ENCODE results near the gene RYR2. TPM values are rescaled to one million over a fixed set of nuclear protein-coding genes. Genes with fewer than 3 reads are reported as not detected.
A peak's percentile ranks its signal among the peaks of the same experiment; 100 is the strongest.

Gene RYR2
- total RNA-seq, 6 experiments from 2014 or later: 0.05 to 0.17 TPM; not detected in 4

- Mint-ChIP-seq H3K9me3 (peaks cover 4% of the 10 kb centered on the region; the same call in 1 of the 2 replicates), H3K4me1 (ENCODE audit: low read depth) (peaks cover 32% of the 10 kb centered on the region), H3K27me3 (ENCODE audit: insufficient read depth) (no peaks in the 10 kb centered on the region; the same call in 1 of the 2 replicates), H3K36me3 (ENCODE audit: low read depth) (no peaks in the 10 kb centered on the region), H3K4me3 (no peak overlapping the region), H3K27ac (no peak overlapping the region)
- no peak for TF ChIP-seq CTCF (IDR thresholded peaks at IDR 0.05)
- DNase-seq: no peak
Measured at GRCh38 chr1:237878406-237878805, 836.4 kb downstream of the RYR2 start.

- no peak overlapping the region for H3K4me3 Mint-ChIP-seq
- H3K27ac Mint-ChIP-seq: no peak overlapping the region
- peak; percentile 44 for DNase-seq
Measured at GRCh38 chr1:237879195-237879594, 837.2 kb downstream of the RYR2 start.

More at GRCh38 chr1:237879195-237879594, 837.2 kb downstream of the RYR2 start:
- no peaks in the 10 kb centered on the region; the same call in 1 of the 2 replicates for H3K27me3 Mint-ChIP-seq (ENCODE audit: insufficient read depth)
- no peaks in the 10 kb centered on the region for H3K36me3 Mint-ChIP-seq (ENCODE audit: low read depth)
- no peak for TF ChIP-seq CTCF (IDR thresholded peaks at IDR 0.05)
- H3K4me1 Mint-ChIP-seq (ENCODE audit: low read depth): peaks cover 24% of the 10 kb centered on the region
- H3K9me3 Mint-ChIP-seq: peaks cover 4% of the 10 kb centered on the region; the same call in 1 of the 2 replicates

Small RNAs within 50 kb of the gene (microRNA-seq; reads per million reads assigned to microRNA genes)
- gene MIR4428: not detected

Other genes with a start within 250 kb of the RYR2 start
- 10 to 100 TPM; 34.0 to 39.2 (median 36.0) TPM for gene MTR, start 246.9 kb upstream of the RYR2 start, total RNA-seq (2021; fragmentation: NEBNext Ultra II Directional; extraction: Animal tissue kit (Norgen Biotek cat#: 25700))
- not detected for gene MT1HL1, start 37.7 kb upstream of the RYR2 start, total RNA-seq (2021; fragmentation: NEBNext Ultra II Directional; extraction: Animal tissue kit (Norgen Biotek cat#: 25700))